ENCODE data around the gene ADAMTS2.
"Not testable (repeated sequence)": the region's sequence is repeated elsewhere in the genome, so short reads cannot be mapped to it uniquely, and the experiment has no call there.

The ADAMTS2 gene

DNA sequence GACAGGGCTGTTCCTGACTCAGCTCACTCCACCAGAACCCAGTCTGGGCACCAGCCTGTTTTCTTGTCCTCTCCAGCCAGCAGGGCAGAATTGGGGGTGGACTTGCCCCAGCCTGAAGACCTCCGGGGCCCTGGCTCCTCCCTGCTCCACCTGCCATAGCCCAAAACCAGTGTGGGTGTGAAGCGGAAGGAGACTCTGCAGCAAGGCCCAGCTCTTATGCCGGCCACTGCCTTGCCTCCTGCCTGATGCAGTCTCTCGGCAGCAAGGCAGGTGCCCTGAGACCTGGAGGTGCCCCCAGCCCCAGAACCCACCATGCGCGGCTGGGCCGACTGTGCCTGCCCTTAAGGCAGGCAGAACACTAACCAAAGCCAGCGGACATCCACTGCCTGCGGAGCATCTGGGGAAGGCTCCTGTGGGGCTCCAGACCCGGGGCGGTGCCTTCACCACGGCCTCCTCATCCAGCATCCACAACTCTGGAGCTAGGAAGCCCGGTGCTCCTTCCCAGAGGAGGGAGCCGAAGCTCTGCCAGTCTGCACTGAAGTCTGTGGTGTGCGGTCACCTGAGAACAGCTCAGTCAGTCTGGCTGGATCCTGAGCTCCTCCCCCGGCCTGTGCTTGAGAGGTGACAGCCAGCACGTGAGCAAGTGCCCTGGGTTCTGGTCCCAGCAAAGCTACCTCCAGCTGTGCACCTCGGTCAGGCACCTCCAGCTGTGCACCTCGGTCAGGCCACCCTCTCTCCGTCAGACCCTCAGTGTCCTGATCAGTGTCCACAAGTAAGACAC lies 116.7 kb downstream of the ADAMTS2 start:
- no peak for DNase-seq

DNA sequence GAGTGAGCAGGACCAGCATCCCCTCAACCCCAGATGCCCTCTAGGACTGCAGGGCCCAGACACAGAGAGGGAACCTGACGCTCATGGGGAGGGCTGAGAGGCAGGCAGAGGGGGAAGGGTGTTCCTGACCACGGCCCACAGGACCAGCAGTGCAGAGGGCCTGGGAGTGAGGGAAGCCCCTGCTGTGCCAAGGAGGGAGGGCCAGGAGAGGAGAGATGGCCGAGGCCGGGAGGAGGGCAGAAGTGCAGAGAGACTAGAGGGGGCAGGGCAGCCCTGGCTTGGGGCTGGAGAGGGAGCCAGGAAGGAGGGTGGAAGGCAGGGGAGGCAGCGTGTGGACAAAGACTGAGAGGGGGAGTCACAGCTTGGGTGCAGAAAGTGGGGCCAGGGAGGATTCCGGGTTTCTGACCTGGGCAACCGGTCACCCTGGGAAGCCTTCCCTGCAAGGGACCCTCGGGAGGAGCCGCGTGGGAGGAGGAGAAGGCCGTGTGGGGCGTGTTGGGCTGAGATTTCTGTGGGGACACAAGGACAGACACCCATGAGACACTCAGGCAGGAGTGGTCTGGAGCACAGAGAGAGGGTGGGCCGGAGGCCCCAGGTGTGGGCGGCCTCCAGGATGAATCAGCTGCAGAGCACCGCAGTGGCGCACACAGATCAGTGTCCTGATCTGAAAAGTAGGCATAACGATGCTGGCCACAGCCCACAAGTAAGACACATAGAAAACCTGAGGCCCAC lies 117.5 kb downstream of the ADAMTS2 start:
- DNase-seq = no peak

- no peak for DNase-seq
Observed at GRCh38 chr5:179227229-179227579, 118.1 kb downstream of the ADAMTS2 start.

GRCh38 chr5:179226696-179227095 lies 118.6 kb downstream of the ADAMTS2 start:
- no peak for DNase-seq

- DNase-seq = no peak
Observed at GRCh38 chr5:179225387-179225786, 119.9 kb downstream of the ADAMTS2 start.

- DNase-seq = no peak
Observed at GRCh38 chr5:179224741-179225140, 120.5 kb downstream of the ADAMTS2 start.

- no peak for DNase-seq
Observed at GRCh38 chr5:179223961-179224360, 121.3 kb downstream of the ADAMTS2 start.

DNA sequence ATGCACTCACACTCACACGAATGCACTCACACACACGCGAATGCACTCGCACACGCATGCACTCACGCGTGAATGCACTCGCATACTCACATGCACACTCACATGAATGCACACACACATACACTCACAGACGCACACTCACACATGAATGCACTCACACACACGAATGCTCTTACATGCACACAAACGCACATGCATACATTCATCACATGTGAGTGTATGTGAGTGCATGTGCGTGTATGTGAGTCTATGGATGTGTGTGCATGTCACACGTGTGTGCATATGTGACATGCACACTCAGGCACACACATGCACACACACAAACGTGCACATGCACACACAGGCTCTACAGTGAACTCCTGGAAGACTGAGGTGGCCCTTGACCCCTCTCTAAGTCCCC lies 121.7 kb downstream of the ADAMTS2 start:
- DNase-seq = no peak

- DNase-seq = no peak
Observed at GRCh38 chr5:179222246-179223017, 122.8 kb downstream of the ADAMTS2 start.

GRCh38 chr5:179221877-179222220 lies 123.4 kb downstream of the ADAMTS2 start:
- DNase-seq = no peak

DNA sequence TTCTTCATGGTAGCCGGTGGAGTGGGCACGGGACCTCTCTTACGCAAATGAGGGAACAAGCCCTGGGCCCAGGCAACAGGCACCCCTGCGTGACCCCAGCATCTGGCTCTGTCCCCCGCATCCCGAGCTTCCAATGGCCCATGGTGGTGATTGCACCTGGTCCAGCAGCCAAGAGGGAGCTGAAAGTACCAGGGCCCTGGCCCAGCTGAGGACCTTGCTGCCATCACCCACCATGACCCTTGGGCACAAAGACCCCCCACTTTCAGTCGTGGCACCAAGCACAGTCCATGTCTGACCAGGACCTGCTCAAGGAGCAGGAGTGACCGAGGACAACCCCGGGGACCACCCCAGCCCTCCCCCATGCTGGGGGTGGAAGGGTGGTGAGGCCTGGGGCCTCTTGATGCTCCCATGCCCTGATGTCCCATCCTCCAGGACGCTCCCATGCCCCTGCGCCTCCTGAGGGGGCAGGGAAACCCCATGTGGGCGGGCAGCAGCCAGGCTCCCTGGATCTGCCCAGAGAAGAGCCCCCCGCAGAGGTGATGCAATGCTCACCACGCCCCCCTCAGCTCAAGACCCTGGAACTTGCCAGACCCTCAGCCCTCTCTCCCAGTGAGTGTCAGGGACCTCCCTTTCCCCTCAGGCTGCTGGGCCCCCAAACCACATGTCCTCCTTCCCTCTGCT lies 123.9 kb downstream of the ADAMTS2 start:
- DNase-seq = no peak

- DNase-seq = no peak
Observed at GRCh38 chr5:179220716-179221115, 124.5 kb downstream of the ADAMTS2 start.

GRCh38 chr5:179219661-179220620 lies 125.3 kb downstream of the ADAMTS2 start:
- DNase-seq = no peak

DNA sequence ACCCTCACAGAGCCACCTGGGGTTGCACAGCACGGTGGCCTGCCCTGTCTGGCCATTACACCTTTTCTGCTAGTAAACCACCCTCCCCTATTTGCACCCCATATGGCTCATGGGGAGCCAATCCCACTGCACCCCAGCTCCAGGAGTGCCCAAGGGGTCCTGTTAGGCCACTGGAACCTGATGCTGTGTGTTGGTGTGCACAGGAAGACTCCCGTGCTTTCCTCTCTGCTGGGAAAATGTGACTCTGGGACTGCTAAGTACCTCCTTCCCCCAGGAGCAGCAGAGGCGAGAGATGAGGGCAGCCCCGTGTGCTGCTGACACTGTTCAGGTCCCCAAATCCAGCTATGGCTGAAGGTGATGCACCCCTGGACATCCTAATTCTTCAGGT lies 126.3 kb downstream of the ADAMTS2 start:
- DNase-seq = no peak

GRCh38 chr5:179217956-179218942 lies 127.0 kb downstream of the ADAMTS2 start:
- no peak for DNase-seq

DNA sequence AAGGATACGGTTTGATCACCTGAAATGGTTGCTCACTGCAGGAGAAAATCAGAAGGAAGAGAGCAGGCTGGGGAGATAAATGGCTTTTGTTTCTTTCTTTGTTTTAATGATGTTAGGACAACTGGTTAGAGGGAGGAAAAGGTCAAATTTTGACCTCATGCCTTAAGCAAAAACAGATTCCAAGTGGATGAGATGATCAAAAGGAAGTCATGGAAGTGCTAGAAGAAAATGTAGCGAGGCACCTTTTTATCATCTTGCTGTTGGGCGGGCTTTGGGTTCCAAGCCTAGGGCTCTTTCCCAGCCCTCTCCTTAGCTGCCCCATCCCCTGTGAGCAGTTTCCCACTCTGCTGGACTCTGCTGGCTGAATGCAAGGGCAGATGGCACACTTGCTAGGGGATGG lies 127.9 kb downstream of the ADAMTS2 start:
- no peak for DNase-seq

- DNase-seq = not testable (repeated sequence)
Observed at GRCh38 chr5:179216381-179216780, 128.9 kb downstream of the ADAMTS2 start.

DNA sequence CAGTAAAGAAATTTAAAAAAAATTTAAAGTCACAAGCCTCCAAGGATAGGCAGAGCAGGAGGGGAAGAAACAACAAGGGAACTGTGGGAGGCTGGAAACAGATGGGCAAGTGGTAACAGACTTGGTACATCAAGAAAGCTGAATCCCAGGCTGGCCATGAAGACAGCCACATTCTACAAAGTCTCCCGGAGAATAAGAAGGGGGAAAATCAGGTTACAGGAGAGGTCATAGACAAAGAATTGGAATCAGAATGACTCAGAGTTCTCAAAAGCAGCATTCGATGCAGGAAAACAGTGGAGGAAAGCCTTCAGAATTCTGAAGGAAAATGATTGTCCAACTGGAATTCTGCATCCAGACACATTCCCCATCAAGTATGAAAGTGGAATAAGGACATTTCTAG lies 129.7 kb downstream of the ADAMTS2 start:
- DNase-seq = no peak

DNA sequence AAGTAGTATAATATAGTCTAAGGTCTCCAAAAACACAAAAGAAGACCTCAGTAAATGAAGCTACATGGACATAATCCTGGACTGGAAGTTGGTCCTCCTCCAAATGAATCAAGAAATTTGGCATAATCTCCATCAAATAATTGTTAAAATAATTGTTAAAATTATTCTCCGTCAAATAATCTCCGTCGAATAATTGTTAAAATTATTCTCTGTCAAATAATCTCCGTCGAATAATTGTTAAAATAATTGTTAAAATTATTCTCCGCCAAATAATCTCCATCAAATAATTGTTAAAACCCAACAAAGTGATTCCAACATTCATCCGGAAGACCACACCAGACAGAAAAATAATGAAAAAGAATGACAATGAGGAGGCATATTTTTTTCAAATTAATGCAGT lies 130.6 kb downstream of the ADAMTS2 start:
- no peak for DNase-seq

- DNase-seq = no peak
Observed at GRCh38 chr5:179212870-179213269, 132.4 kb downstream of the ADAMTS2 start.

GRCh38 chr5:179211631-179212030 lies 133.6 kb downstream of the ADAMTS2 start:
- no peak for DNase-seq
